Gastrocnemius medialis (tissue), 4 donors: ENCODE measurements around the gene LRRFIP1. TPM values are rescaled to one million over a fixed set of nuclear protein-coding genes. Genes with fewer than 3 reads are reported as not detected.
A peak's percentile ranks its signal among the peaks of the same experiment; 100 is the strongest.

Experiments
- ATAC-seq, 2 donors: fragments of 150-250 bp; one replicate each; pipeline ENCODE4 v1.9.1; 2016
- DNase-seq, 2 donors: peaks; one replicate each; pipeline ENCODE4 v3.0.0-alpha.2; 2019
- H3K27ac ChIP-seq, 4 donors: fragments of 200-600 bp; sonication (generic); 1 replicate in 1 of 4; 2 replicates in 3 of 4; pipeline ENCODE4 v1.5.1; 2016 to 2018; ENCODE audit warnings: mild to moderate bottlenecking in 2 of 4, moderate library complexity in 1 of 4
- H3K27me3 ChIP-seq, 3 donors: fragments of 200-600 bp; sonication (generic) in 2 of 3; 1 replicate in 1 of 3; 2 replicates in 2 of 3; pipeline versions ENCODE4 v1.5.1 to v1.6.0; 2016 to 2019; ENCODE audit warnings: mild to moderate bottlenecking in 1 of 3, moderate library complexity in 1 of 3
- H3K36me3 ChIP-seq, 2 donors: fragments of 200-600 bp; sonication (generic) in 1 of 2; one replicate each; pipeline ENCODE4 v1.5.1; 2017 to 2018
- H3K4me1 ChIP-seq, 2 donors: fragments of 200-600 bp; sonication (generic) in 1 of 2; one replicate each; pipeline ENCODE4 v1.5.1; 2016 to 2017; ENCODE audit warnings: mild to moderate bottlenecking in 2 of 2
- H3K4me3 ChIP-seq, 4 donors: fragments of 200-600 bp; sonication (generic) in 3 of 4; 1 replicate in 1 of 4; 2 replicates in 3 of 4; pipeline ENCODE4 v1.5.1; 2016 to 2019; ENCODE audit warnings: mild to moderate bottlenecking in 2 of 4
- H3K9me3 ChIP-seq, 3 donors: fragments of 200-600 bp; sonication (generic) in 2 of 3; 1 replicate in 1 of 3; 2 replicates in 2 of 3; pipeline ENCODE4 v1.5.1; 2016 to 2019
- POLR2A ChIP-seq, 2 donors: fragments of 450-650 bp; IDR thresholded peaks; one replicate each; pipeline ENCODE4 v1.6.1; 2017; ENCODE audit warnings: antibody characterized with exemption in 2 of 2, mild to moderate bottlenecking in 2 of 2, moderate library complexity in 2 of 2
- in situ Hi-C, 4 donors: fragments of 200-750 bp; cut with MboI; loops; one replicate each; pipeline versions ENCODE4 v1.15.0 to v1.8.0; 2017; ENCODE audit warnings: low sequenced_read_pairs in 4 of 4
- intact Hi-C: fragments of 100-400 bp; cut with DNase I; formaldehyde crosslinking; loops from one replicate; pipeline ENCODE4 v1.15.1; 2023; ENCODE audit warnings: low total_unique reads
- total RNA-seq, 4 donors: library from RNA; depleted of rRNA; stranded (reverse); fragments of >200 nt; gene quantifications; one replicate each; pipeline versions ENCODE4 v1.1.0 to v1.2.3, GENCODE V29; 2016
- TF ChIP-seq, protein P1 (sequence below), 5 experiments: fragments of 450-650 bp in 3 of 5; fragments of 200-600 bp in 2 of 5; sonication (generic) in 2 of 5; IDR thresholded peaks in 4 of 5; conservative IDR thresholded peaks in 1 of 5; 1 replicate in 4 of 5; 2 replicates in 1 of 5; pipeline ENCODE4 v1.5.1; 2016 to 2019; ENCODE audit warnings: antibody characterized with exemption in 5 of 5, mild to moderate bottlenecking in 3 of 5, moderate library complexity in 3 of 5

Gene LRRFIP1
- total RNA-seq, 4 donors from 2014 or later: 37.9 to 74.1 (median 54.0) TPM

DNA sequence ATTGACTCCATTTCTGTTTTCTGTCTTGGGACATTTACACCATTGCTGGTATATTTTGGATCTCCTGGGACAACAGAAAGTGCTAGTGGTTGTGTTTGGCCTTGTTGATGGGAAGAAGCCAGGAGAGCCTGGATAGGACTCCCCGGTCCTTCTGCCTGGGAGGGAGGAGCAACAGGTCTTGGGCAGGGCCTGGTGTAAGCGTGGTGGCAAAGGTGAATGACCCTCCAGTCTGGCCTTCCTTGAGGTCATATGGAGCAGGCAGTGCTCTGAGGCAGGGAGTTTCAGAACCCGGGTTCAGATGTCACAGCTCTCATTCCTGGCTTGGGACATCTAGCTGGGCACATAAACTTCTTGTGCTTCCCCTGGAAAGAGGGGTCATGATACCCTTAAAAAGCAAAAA, 115.2 kb downstream of the LRRFIP1 start:
- ATAC-seq: no peak
- peak overlapping the region; percentile 56 to 80 (median 66) for H3K27ac ChIP-seq
- no peak for DNase-seq

DNA sequence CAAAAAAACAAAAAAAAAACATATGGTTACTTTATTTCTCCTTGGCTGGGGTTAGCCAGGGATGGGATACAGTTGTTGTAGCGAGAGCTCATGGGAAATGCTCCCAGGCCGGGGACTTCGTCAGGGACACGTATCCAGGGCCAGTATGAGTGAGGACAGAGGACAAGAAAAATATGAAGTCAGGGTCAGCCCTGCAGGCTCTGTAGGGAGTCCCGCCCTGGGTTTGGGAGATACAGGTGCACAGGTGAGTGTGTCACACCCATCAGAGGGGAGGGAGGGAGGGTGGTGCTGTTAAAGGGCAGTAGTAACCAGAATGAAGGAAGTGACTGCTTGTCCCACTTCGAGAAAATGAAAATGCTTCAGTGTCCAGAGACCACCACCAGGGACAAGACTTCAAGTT, 115.6 kb downstream of the LRRFIP1 start:
- H3K4me3 ChIP-seq: no peak overlapping the region
- peaks cover 68 to 69% of the 10 kb centered on the region in 2 donors for H3K4me1 ChIP-seq
- DNase-seq (no peak), ATAC-seq (no peak)
- no peaks in the 10 kb centered on the region for H3K9me3 ChIP-seq
- H3K27me3 ChIP-seq: no peaks in the 10 kb centered on the region
- TF ChIP-seq, protein P1, sequence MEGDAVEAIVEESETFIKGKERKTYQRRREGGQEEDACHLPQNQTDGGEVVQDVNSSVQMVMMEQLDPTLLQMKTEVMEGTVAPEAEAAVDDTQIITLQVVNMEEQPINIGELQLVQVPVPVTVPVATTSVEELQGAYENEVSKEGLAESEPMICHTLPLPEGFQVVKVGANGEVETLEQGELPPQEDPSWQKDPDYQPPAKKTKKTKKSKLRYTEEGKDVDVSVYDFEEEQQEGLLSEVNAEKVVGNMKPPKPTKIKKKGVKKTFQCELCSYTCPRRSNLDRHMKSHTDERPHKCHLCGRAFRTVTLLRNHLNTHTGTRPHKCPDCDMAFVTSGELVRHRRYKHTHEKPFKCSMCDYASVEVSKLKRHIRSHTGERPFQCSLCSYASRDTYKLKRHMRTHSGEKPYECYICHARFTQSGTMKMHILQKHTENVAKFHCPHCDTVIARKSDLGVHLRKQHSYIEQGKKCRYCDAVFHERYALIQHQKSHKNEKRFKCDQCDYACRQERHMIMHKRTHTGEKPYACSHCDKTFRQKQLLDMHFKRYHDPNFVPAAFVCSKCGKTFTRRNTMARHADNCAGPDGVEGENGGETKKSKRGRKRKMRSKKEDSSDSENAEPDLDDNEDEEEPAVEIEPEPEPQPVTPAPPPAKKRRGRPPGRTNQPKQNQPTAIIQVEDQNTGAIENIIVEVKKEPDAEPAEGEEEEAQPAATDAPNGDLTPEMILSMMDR (IDR thresholded peaks at IDR 0.05 in 4 of 5, conservative IDR thresholded peaks at IDR 0.05 in 1 of 5): no peak
- TF ChIP-seq POLR2A (IDR thresholded peaks at IDR 0.05): no peak
- intact Hi-C loops: no loop called here
- in situ Hi-C loops: loop anchor here (5.0 to 10.0 kb wide), 7 partner anchors 58 to 228 kb away; partner anchors contain the start of gene RAB17 (in 1 of the 4)
- peak overlapping the region; percentile 56 to 80 (median 66) for H3K27ac ChIP-seq
- peaks cover 0 to 15% of the 10 kb centered on the region in 2 donors for H3K36me3 ChIP-seq

More for the DNA sequence above, 115.2 kb downstream of the LRRFIP1 start:
- intact Hi-C loops (no loop called here), in situ Hi-C loops (loop anchor here (5.0 to 10.0 kb wide), 7 partner anchors 58 to 228 kb away; partner anchors contain the start of gene RAB17 (in 1 of the 4))
- Histone ChIP-seq H3K4me3 (no peak overlapping the region), H3K4me1 (peaks cover 72 to 73% of the 10 kb centered on the region in 2 donors), H3K27me3 (no peaks in the 10 kb centered on the region), H3K9me3 (no peaks in the 10 kb centered on the region), H3K36me3 (peaks cover 0 to 11% of the 10 kb centered on the region in 2 donors)
- TF ChIP-seq POLR2A (IDR thresholded peaks at IDR 0.05): no peak
- TF ChIP-seq, protein P1 (IDR thresholded peaks at IDR 0.05 in 4 of 5, conservative IDR thresholded peaks at IDR 0.05 in 1 of 5): no peak

DNA sequence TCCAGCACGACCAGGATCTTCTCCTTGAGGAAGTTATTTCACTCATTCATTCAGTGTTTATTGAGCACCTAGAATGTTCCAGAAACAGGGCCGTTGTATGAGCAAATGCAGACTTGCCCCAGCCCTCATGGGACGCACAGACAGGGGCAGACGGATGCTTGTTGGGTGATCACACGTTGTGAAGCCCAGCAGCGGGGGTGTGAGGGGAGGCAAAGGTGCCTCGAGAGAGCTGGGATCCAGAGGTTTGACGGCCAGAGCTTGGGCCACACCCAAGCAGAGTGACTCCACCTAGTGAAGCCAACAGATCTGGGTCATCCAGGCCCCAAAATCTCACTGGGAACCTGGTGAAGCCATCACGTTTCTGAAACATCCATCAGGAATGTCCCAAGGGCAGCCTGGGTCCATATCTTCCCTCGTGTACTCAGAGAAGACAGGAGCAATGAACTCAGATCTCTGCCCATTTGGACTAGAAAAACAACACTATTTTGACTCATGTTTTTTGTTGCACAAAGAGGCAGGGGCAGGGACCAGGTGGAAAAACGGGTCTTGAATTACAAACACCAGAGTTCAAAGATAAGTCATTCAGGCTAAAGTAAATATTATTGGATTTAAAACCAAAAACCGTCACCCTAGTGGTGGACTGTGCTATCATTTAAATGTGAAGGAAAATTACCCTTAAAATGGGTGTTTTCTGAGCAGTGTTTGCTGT, 116.3 kb downstream of the LRRFIP1 start:
- no peaks in the 10 kb centered on the region for H3K27me3 ChIP-seq
- no peaks in the 10 kb centered on the region for H3K9me3 ChIP-seq
- in situ Hi-C loops: loop anchor here (5.0 to 10.0 kb wide), 7 partner anchors 59 to 229 kb away; partner anchors contain the start of gene RAB17 (in 1 of the 4)
- peaks cover 61 to 62% of the 10 kb centered on the region in 2 donors for H3K4me1 ChIP-seq
- peak overlapping the region; percentile 56 to 80 (median 66) for H3K27ac ChIP-seq
- peaks cover 0 to 20% of the 10 kb centered on the region in 2 donors for H3K36me3 ChIP-seq
- intact Hi-C loops: loop anchor here (2.0 kb wide), 1 partner anchor 231 kb away; no protein-coding TSS in a partner anchor
- TF ChIP-seq, protein P1 (IDR thresholded peaks at IDR 0.05 in 4 of 5, conservative IDR thresholded peaks at IDR 0.05 in 1 of 5): no peak
- no peak for TF ChIP-seq POLR2A (IDR thresholded peaks at IDR 0.05)
- peak in 1 of 2 donors; percentile 12 for ATAC-seq
- H3K4me3 ChIP-seq: no peak overlapping the region
- DNase-seq: peak in 1 of 2 donors; percentile 66

DNA sequence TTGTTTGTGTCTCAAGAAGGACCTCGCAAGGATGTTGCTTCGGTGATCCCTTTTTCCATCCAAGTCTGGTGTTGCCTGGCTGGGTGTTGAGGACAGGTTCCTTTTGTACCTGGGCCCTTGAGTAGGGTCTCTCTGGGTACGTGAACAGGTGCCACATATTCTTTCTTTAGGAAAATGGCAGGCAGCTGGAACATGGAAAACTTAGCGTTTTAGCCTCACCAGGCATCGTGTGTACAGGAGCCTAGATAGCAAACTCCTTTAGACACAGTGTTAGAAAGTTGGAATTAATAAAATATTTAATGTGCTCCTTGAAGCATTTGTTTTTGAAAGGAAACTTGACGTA, 116.9 kb downstream of the LRRFIP1 start:
- intact Hi-C loops: loop anchor here (2.0 kb wide), 1 partner anchor 231 kb away; no protein-coding TSS in a partner anchor
- peak overlapping the region; percentile 56 to 80 (median 66) for H3K27ac ChIP-seq
- in situ Hi-C loops: loop anchor here (5.0 to 10.0 kb wide), 7 partner anchors 59 to 229 kb away; partner anchors contain the start of gene RAB17 (in 1 of the 4)
- no peak for ATAC-seq
- peaks cover 56% of the 10 kb centered on the region in 2 donors for H3K4me1 ChIP-seq
- H3K4me3 ChIP-seq: no peak overlapping the region
- no peaks in the 10 kb centered on the region for H3K9me3 ChIP-seq
- TF ChIP-seq, protein P1 (IDR thresholded peaks at IDR 0.05 in 4 of 5, conservative IDR thresholded peaks at IDR 0.05 in 1 of 5): no peak
- TF ChIP-seq POLR2A (IDR thresholded peaks at IDR 0.05): no peak
- no peaks in the 10 kb centered on the region for H3K27me3 ChIP-seq
- peaks cover 0 to 25% of the 10 kb centered on the region in 2 donors for H3K36me3 ChIP-seq
- DNase-seq: no peak
